Hematopoietic multipotent progenitor cell treated with erythropoietin and hydrocortisone succinate and interleukin-3 and kit ligand, for 17 days (in vitro differentiated cells): ENCODE data around the gene POU2F2.
A peak's percentile ranks its signal among the peaks of the same experiment; 100 is the strongest.

Experiments used
- DNase-seq: peaks from one replicate; pipeline ENCODE4 v3.0.0-alpha.2; 2015; ENCODE audit warnings: low spot score

Gene POU2F2

GRCh38 chr19:42079886-42080763 lies 52.1 kb downstream of the POU2F2 start:
- DNase-seq: no peak

- DNase-seq: no peak
Observed at GRCh38 chr19:42079276-42079669, 53.0 kb downstream of the POU2F2 start.

GRCh38 chr19:42078538-42079275 lies 53.5 kb downstream of the POU2F2 start:
- DNase-seq: no peak

GRCh38 chr19:42078058-42078457 lies 54.2 kb downstream of the POU2F2 start:
- no peak for DNase-seq

GRCh38 chr19:42076380-42076944 lies 55.8 kb downstream of the POU2F2 start:
- no peak for DNase-seq

- peak; percentile 100 for DNase-seq
Observed at GRCh38 chr19:42075616-42076379, 56.4 kb downstream of the POU2F2 start, which contains the start of gene ZNF574. Gene ZNF574, plus strand, starts transcription at chr19:42076166. Its CDS starts 2,441 bp downstream, at chr19:42078607.

- no peak for DNase-seq
Observed at GRCh38 chr19:42075364-42075615, 57.0 kb downstream of the POU2F2 start.

GRCh38 chr19:42074513-42075363 lies 57.5 kb downstream of the POU2F2 start:
- DNase-seq: no peak

GRCh38 chr19:42071247-42071646 lies 61.0 kb downstream of the POU2F2 start:
- DNase-seq: no peak

GRCh38 chr19:42069619-42070351 lies 62.5 kb downstream of the POU2F2 start, which contains the start of gene GRIK5:
Gene GRIK5, minus strand, starts transcription at chr19:42070206. Its CDS starts 4,436 bp downstream, at chr19:42065770.
- DNase-seq: no peak

- DNase-seq: no peak
Observed at GRCh38 chr19:42068756-42069571, 63.3 kb downstream of the POU2F2 start.

- no peak for DNase-seq
Observed at GRCh38 chr19:42068361-42068755, 63.9 kb downstream of the POU2F2 start.

GRCh38 chr19:42067315-42067888 lies 64.8 kb downstream of the POU2F2 start:
- DNase-seq: no peak

- DNase-seq: no peak
Observed at GRCh38 chr19:42066075-42066754, 66.0 kb downstream of the POU2F2 start.

- no peak for DNase-seq
Observed at GRCh38 chr19:42065511-42065910, 66.7 kb downstream of the POU2F2 start.

- no peak for DNase-seq
Observed at GRCh38 chr19:42065051-42065450, 67.2 kb downstream of the POU2F2 start.

GRCh38 chr19:42064432-42064831 lies 67.8 kb downstream of the POU2F2 start:
- DNase-seq: no peak

- DNase-seq: no peak
Observed at GRCh38 chr19:42062381-42062780, 69.9 kb downstream of the POU2F2 start.

- DNase-seq: no peak
Observed at GRCh38 chr19:42060117-42060516, 72.1 kb downstream of the POU2F2 start.
